GM10266 (cell line): Measurements from ENCODE around the gene HSPB2.

Experiments used
- DNase-seq: peaks from one replicate; pipeline ENCODE4 v3.0.0; 2012; ENCODE audit errors: extremely low spot score
- TF ChIP-seq, protein P1 (sequence below): IDR thresholded peaks from 2 replicates; pipeline ENCODE4 v1.5.1; 2012; ENCODE audit warnings: mild to moderate bottlenecking, low read depth; ENCODE audit not compliant: control insufficient read depth, insufficient read depth; ENCODE audit errors: missing control alignments

HSPB2 gene

GRCh38 chr11:111961389-111962300 lies 49.1 kb downstream of the HSPB2 start:
- no peak for DNase-seq
- TF ChIP-seq, protein P1, sequence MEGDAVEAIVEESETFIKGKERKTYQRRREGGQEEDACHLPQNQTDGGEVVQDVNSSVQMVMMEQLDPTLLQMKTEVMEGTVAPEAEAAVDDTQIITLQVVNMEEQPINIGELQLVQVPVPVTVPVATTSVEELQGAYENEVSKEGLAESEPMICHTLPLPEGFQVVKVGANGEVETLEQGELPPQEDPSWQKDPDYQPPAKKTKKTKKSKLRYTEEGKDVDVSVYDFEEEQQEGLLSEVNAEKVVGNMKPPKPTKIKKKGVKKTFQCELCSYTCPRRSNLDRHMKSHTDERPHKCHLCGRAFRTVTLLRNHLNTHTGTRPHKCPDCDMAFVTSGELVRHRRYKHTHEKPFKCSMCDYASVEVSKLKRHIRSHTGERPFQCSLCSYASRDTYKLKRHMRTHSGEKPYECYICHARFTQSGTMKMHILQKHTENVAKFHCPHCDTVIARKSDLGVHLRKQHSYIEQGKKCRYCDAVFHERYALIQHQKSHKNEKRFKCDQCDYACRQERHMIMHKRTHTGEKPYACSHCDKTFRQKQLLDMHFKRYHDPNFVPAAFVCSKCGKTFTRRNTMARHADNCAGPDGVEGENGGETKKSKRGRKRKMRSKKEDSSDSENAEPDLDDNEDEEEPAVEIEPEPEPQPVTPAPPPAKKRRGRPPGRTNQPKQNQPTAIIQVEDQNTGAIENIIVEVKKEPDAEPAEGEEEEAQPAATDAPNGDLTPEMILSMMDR, result no peak
